Lung (tissue), 12 donors: Measurements from ENCODE around the gene MAGI2. TPM values are rescaled to one million over a fixed set of nuclear protein-coding genes. Genes with fewer than 3 reads are reported as not detected.
A peak's percentile ranks its signal among the peaks of the same experiment; 100 is the strongest.

Source experiments
- ATAC-seq: fragments of 200-7000 bp; cut with Tn5 transposase; one replicate; pipeline ENCODE4 v1.9.1; 2020; ENCODE audit warnings: moderate number of reproducible peaks; ENCODE audit not compliant: insufficient read depth, low FRiP score
- DNase-seq, 3 donors: peaks; one replicate each; pipeline ENCODE4 v3.0.0-alpha.2; 2013 to 2017
- H3K27ac ChIP-seq, 2 donors: one replicate each; pipeline ENCODE4 v1.5.1; 2013; ENCODE audit warnings: mild to moderate bottlenecking in 2 of 2, moderate library complexity in 2 of 2, control low read depth in 1 of 2, inconsistent platforms in 1 of 2, low read depth in 1 of 2, low read length in 1 of 2
- H3K27me3 ChIP-seq, 3 donors: one replicate each; pipeline ENCODE4 v1.5.1; 2013; ENCODE audit warnings: low read length in 2 of 3; ENCODE audit not compliant: control insufficient read depth in 3 of 3, insufficient read depth in 3 of 3
- H3K36me3 ChIP-seq, 4 donors: one replicate each; pipeline ENCODE4 v1.5.1; 2013; ENCODE audit warnings: low read length in 4 of 4, mild to moderate bottlenecking in 1 of 4, moderate library complexity in 1 of 4; ENCODE audit not compliant: control insufficient read depth in 4 of 4, insufficient read depth in 4 of 4
- H3K4me1 ChIP-seq, 5 donors: one replicate each; pipeline ENCODE4 v1.5.1; 2013; ENCODE audit warnings: low read length in 5 of 5, mild to moderate bottlenecking in 2 of 5, moderate library complexity in 1 of 5; ENCODE audit not compliant: control insufficient read depth in 5 of 5, insufficient read depth in 5 of 5
- H3K4me3 ChIP-seq: one replicate; pipeline ENCODE4 v1.5.1; 2013; ENCODE audit warnings: mild to moderate bottlenecking, control low read depth, moderate library complexity
- H3K9ac ChIP-seq, 2 donors: one replicate each; pipeline ENCODE4 v1.5.1; 2013; ENCODE audit warnings: low read length in 2 of 2, control low read depth in 1 of 2; ENCODE audit not compliant: insufficient read depth in 1 of 2
- H3K9me3 ChIP-seq, 4 donors: one replicate each; pipeline ENCODE4 v1.5.1; 2013; ENCODE audit warnings: low read length in 3 of 4, mild to moderate bottlenecking in 1 of 4, moderate library complexity in 1 of 4; ENCODE audit not compliant: control insufficient read depth in 4 of 4, insufficient read depth in 3 of 4
- CTCF ChIP-seq: IDR thresholded peaks from 2 replicates; pipeline ENCODE4 v1.5.1; 2012; ENCODE audit warnings: mild to moderate bottlenecking; ENCODE audit errors: control extremely low read depth, extremely low read depth
- WGBS, 2 donors: extraction: QIAGEN DNeasy Blood & Tissue Kit; methylation state at CpG; one replicate each; pipeline ENCODE4 v1.1.7; 2013; 5-methylcytosine and 5-hydroxymethylcytosine counted together
- polyA plus RNA-seq, 2 donors: library from polyadenylated mRNA; stranded (reverse); fragments of 200-250 nt; gene quantifications; one replicate each; pipeline ENCODE4 v1.2.1, GENCODE V29; 2013
- total RNA-seq, 2 donors: library from RNA; depleted of rRNA in 1 of 2; stranded (reverse); fragments of >200 nt in 1 of 2; gene quantifications; one replicate each; pipeline ENCODE4 v1.2.1, GENCODE V29; 2014 to 2021
- donor health status: control.
- donor health status: control.
- donor health status: Bipolar disorder and iron deficiency.
- donor health status: healthy.
- donor health status: DM: yes; HTN: yes; CAD: no.

The MAGI2 gene
- total and polyA plus RNA-seq, 4 donors: 0.94 to 18.0 (median 5.3) TPM

- TF ChIP-seq CTCF: no peak
- WGBS, 2 donors: 47 to 73% methylated on average over 3 of the region's 3 CpGs
- H3K4me1 ChIP-seq: no peaks in the 10 kb centered on the region
- H3K27me3 ChIP-seq: no peaks in the 10 kb centered on the region
- DNase-seq (peak in 2 of 3 donors; percentile 3 to 25), ATAC-seq (no peak)
- no peaks in the 10 kb centered on the region for H3K36me3 ChIP-seq
- H3K9ac ChIP-seq: no peak overlapping the region
- no peaks in the 10 kb centered on the region for H3K9me3 ChIP-seq
- no peak overlapping the region for H3K27ac ChIP-seq
- H3K4me3 ChIP-seq: no peak overlapping the region
Observed at GRCh38 chr7:78850093-78850740, 603.2 kb downstream of the MAGI2 start.

DNA sequence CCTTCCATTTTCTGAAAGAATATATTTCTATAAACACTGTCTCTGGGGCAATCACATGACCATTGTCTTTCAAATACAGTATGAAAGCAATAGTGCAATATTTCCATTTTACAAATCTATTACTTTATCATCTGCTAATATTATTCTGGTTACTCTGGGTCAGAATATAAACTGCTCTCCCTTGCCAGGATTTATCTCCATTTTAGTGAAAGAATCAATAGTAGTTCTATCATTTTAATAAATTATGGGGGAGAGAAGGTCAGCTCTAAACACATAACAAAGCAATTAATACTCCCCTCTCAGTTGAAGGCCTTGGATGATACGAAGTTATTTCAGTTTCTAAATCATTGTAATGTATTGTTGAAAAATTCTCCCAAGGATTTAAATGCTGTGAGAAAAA is 608.3 kb downstream of the MAGI2 start:
- 53 to 67% methylated on average over 1 of the region's 1 CpG for WGBS, 2 donors
- no peak for DNase-seq
- Histone ChIP-seq H3K36me3 (no peaks in the 10 kb centered on the region), H3K27me3 (no peaks in the 10 kb centered on the region), H3K4me3 (no peak overlapping the region), H3K4me1 (no peaks in the 10 kb centered on the region), H3K27ac (no peak overlapping the region), H3K9me3 (no peaks in the 10 kb centered on the region), H3K9ac (no peak overlapping the region)
- no peak for TF ChIP-seq CTCF
- ATAC-seq: no peak

GRCh38 chr7:78842068-78842467 is 611.4 kb downstream of the MAGI2 start:
- Histone ChIP-seq H3K9ac (no peak overlapping the region), H3K9me3 (no peaks in the 10 kb centered on the region), H3K27me3 (no peaks in the 10 kb centered on the region), H3K4me1 (no peaks in the 10 kb centered on the region), H3K36me3 (no peaks in the 10 kb centered on the region), H3K27ac (no peak overlapping the region), H3K4me3 (no peak overlapping the region)
- WGBS, 2 donors: 37 to 83% methylated on average over 2 of the region's 2 CpGs
- TF ChIP-seq CTCF: no peak
- ATAC-seq: no peak
- no peak for DNase-seq

DNA sequence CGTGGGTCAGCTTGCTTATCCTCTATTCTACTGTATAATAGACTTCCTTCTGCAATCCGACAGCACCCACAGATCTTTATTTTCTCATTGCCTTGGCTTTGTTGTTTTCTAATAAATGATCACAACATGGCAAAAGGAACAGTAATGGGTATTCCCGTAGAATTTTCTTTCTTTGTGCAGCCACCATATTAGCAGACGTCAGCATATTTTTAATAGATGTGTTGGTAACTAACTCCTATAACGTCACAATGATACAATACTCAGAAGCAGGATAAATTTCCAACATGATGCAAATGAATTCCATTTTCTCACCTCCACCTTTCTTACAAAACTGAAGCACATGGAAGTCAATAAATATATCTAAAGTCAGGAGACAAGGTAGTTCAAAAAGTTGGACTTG is 617.6 kb downstream of the MAGI2 start:
- ATAC-seq: no peak
- TF ChIP-seq CTCF: no peak
- 90 to 92% methylated on average over 5 of the region's 5 CpGs for WGBS, 2 donors

More for the DNA sequence above, 617.6 kb downstream of the MAGI2 start:
- Histone ChIP-seq H3K4me1 (no peaks in the 10 kb centered on the region), H3K9ac (no peak overlapping the region), H3K4me3 (no peak overlapping the region), H3K36me3 (no peaks in the 10 kb centered on the region), H3K27me3 (no peaks in the 10 kb centered on the region), H3K9me3 (peaks cover 0 to 4% (median 1%) of the 10 kb centered on the region in 4 donors), H3K27ac (no peak overlapping the region)
- no peak for DNase-seq
